UCSD-AML1 (cell line): ENCODE measurements around the gene DENND1A.
"Not testable (repeated sequence)": the region's sequence is repeated elsewhere in the genome, so short reads cannot be mapped to it uniquely, and the experiment has no call there.

Experiments used
- DNase-seq: peaks from one replicate; lab custom pipeline; 2025; ENCODE audit not compliant: unreplicated experiment; lab: John Stamatoyannopoulos, UW

The DENND1A gene

GRCh38 chr9:123447934-123448646, 481.8 kb downstream of the DENND1A start:
- DNase-seq: no peak

DNA sequence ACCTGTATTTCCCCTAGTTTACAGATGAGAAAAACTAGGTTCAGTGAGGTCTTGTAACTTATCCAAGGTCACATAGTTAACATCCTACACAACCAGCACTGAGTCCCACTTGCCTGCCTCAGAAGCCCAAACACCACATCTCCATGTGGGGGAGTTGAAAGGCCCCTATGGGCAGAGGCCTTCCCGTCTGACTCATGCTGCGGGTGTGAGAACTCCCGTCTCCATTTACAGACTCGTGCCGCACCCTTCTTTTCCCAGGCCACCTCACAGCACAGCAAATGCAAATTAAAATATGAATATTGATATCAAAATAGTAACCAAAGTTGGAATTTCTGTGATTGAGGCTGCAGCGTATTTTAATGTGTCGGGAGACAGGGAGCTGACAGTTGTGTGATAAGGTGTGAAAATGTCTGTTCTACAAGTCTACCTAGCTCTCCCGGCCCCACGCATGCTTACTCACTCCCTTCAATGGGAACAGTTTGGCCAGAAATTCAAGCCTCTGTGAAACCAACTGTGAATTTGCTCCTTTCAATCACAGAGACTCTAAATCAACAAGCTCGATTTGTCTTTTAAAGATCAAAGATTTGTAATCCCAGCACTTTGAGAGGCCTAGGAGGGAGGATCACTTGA, 483.8 kb downstream of the DENND1A start:
- no peak for DNase-seq

DNA sequence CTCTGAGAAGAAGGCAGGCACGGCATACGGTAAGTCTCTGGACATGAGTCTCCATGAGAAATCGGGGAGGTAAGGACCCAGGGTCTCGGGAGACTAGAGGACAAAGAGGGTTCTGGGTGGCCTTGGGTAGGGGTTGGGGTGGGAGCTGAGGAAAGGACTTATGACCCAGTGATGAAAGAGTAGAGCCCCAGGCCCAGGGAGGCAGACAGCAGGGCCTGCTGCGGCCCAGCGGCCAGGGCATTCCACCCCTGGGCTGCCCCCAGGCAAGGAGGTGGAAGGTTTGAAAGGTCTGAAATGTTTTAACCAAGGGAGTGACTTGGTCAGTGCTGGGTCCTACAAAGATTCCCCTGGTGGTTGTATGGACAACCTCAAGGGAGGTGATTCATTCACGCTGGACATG, 484.8 kb downstream of the DENND1A start:
- no peak for DNase-seq

DNA sequence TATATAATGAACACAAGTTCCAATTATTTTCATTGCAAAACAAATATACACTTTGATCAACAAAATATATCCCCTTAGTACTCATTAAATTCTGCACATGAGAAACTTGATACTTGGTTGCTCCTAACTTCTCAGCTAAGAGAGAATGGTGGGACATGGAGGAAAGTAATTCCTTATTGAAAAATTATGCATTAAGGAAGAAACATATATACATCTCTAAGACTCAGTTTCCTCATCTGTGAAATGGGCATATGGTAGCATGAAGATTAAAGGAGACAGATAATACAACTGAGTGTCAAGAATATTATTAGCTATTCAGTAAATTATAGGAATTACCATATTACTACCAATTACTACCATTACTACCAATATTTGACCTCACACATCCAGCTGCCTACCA, 488.2 kb downstream of the DENND1A start:
- no peak for DNase-seq

GRCh38 chr9:123440256-123440655, 489.7 kb downstream of the DENND1A start:
- DNase-seq: no peak

- DNase-seq: no peak
These were observed 491.1 kb downstream of the DENND1A start for GRCh38 chr9:123438821-123439220.

DNA sequence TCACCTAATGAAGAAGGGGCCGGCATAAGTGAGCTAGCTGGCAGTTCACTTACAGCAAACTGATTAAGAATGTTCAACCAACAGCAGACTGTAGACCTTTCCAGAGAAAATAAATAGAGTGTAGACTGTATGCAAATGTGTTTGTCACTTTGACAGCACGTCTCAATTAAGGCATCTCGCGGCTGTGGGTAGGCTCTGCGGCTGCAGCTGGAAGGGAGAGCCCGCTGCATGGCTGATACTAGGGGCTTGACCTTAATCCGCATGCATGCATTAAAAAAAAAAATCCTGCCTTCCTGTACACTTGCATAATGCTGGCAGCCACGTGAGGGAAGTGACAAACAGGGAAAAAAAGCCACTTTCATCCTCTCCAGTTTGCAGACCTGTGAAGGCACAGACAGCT, 491.6 kb downstream of the DENND1A start:
- no peak for DNase-seq

- DNase-seq: no peak
These were observed 492.7 kb downstream of the DENND1A start for GRCh38 chr9:123437201-123437600.

- DNase-seq: no peak
These were observed 494.5 kb downstream of the DENND1A start for GRCh38 chr9:123435471-123435870.

DNA sequence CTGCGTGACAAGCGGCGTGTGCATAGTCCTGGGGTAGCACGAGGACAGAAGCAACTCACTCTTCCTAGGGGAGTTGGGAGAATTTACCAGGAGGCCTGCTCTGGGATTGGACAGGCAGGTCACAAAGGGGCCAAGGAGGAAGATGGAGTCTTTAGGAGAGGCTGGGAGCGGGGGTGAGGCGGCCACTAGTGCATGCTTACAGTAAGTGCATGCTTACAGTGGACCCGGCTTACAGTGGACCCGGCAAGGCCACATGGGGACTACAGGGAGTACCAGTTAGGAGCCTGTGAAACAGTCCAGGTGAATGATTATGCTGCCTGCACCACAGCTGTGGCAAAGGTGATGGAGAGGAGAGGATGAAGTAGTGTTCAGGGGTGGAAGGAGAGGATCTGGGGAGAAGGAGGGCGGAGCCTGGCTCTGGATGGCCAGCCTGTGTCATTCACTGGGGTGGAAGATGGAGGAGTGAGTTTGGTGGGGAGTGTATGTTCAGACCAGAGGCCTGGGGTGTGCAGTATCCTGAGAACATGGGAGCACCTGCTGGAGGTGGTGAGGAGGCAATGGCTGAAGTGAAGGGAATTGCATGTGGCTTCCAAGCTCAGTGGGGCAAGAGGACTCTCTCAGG, 495.2 kb downstream of the DENND1A start:
- DNase-seq: no peak

DNA sequence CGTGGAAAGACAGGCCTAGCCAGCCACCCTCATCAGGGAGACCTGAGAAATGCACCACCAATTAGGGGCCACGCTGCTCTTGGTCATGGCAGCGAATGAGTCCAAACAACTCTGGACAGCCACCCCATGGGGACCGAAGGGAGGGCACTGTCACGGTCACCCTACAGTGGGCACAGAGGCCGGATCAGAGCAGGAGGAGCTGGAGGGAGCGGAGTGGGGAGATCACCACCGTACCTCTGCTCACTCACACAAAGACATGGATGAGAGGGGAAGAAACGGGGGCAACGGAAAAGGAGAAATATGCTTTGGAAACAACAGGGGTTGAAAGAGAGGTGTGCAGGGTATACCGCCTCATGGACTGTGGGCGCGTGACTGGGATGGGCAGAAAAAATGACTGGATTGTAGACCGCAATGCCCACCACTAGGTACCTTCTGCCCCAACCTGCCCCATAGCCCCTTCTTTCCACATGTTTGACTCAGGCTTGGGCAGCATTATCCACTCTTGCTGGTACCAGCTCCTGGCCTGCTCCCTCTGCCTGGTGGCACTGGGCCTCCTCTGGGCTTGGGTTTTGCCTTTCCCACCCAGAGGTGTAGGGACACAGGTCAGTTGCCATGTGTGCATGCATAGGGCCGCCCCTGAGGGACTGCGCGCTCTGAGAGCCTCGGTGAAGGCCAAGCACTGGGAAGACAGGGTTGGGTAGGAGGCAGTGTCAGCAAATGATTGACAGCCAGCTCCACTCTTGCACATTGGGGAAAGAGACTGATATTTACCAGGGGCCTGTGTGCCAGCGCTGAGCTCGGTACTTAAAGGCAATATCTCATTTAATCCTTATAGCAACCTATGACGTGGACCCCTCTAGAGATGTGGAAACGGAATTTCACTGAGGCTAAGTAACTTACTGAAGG, 497.3 kb downstream of the DENND1A start:
- DNase-seq: no peak

DNA sequence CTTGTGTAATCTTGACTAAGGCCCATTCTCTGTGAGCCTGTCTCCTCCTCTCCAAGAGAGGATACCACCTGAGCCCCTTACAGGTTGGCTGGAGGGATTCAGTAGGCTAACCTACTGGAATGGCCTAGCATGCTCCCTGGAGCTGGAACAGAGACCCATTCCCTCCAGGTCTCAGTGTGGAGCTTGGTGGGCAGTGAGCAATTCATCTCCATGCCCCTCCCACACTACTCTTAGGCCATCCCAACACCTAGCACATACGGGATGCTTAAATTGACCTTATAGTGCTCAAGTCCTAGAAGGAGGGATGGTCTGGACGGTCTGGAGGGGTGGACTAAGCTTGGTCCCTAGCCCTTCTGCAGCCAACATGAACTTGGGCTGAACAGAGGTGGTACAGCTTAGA, 498.3 kb downstream of the DENND1A start:
- DNase-seq: no peak

GRCh38 chr9:123428450-123428849, 501.5 kb downstream of the DENND1A start:
- DNase-seq: not testable (repeated sequence)

- DNase-seq: no peak
These were observed 503.5 kb downstream of the DENND1A start for GRCh38 chr9:123426406-123426805.

DNA sequence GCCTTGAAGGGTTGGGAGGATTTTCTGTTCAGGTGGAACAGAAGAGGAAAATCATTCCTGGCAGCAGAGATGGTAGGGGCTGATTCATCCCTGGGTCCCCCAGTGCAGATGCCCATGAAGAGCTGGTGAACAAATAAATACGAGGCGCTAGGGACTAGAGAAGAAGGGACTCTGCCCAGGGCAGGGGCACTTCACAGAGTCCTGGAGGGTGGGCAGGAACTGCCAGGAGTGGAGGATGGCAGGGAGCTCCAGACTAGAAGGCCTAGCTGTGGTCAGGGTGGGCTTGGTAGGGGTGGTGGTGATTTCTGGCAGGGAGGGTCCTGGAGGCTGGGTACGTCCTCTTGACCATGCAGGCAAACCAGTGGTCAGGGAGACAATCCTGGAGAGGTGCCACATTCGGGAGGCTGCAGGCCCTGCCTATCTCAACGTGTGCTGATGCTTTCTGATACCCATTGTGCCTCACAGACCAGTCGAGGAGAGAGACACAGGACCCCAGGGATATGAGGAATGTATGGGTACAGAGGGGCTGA, 504.0 kb downstream of the DENND1A start:
- DNase-seq: no peak

- DNase-seq: no peak
These were observed 504.6 kb downstream of the DENND1A start for GRCh38 chr9:123425261-123425821.

DNA sequence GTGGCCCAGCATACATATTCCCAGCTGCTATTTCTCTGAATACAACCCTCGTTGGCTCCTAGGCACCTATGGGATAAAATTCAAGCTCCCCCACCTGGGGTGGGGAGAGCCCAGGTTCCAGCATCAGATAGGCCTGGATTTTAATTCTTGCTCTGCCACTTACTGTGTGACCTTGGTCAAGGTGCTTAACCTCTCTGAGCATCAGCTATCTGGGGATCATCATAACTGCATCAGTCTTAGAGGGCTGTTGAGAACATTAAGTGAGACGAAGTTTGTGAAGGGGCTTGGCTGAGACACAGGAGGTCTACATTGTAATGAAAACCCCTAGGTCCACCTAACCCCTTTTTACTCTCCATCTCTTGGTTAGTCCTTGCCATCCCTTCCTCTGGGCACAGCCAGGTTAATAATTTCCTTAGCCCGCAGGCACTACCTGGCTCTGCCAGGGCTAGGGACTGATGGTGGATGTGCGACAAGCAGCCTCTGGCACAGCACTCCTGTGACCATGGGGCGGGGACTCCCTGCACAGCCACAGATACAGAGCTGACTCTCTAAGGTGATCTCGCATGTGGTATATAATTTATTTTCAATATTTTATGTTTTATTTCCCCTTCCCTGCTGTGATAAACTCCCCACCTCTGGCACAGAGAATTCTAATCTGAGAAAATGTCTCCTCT, 505.2 kb downstream of the DENND1A start:
- no peak for DNase-seq

DNA sequence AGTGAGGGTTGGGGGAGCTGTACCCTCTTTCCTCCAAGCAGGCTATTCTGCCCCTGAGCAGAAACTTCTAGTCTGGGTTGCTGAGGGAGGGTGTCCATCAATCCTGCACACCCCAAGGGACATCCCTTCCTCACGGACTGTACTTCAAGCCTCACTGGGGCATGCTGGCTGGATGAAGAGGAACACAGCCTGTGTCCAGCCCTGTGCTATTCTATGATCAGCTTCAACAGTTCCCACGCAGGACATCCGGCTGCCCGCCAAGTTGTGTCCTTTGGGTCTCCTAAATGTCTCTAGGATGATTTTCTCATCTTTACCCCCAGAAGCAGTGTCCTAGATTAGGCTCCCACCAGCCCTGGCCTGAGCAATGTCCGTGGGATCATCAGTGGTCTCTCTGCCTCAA, 505.8 kb downstream of the DENND1A start:
- DNase-seq: no peak

GRCh38 chr9:123423311-123423640, 506.6 kb downstream of the DENND1A start:
- DNase-seq: no peak

DNA sequence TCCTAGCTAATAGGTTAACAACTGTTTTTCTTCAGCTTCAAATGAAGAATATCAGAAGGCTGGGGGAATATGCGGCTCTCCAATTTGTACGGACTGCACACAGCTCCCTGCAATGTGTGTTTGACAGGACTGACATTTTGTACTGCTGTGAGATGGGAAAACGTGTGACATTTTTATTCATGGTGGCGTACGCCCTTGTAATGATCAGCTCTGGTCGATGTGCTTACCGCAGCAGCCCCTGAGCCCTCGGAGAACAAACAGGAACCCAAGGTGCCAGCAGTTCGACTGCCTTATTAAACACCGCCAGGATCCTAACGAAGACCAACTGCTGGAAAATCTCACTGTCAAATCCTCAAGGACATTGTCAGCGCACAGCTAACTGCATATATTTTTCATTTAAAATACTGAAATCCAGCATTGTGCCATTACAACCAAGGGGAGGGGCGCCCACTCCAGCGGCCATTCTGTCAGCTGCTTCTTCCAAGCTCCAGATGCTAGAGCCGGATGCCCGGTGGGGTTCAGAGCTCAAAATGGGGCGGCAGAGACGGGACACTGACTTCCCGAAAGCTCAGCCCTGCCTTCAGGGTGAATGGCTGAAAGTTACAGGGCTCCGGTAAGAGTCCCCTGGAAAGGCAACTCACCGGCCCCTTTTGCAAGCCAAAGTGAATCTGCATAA, 507.2 kb downstream of the DENND1A start:
- no peak for DNase-seq
